ENCODE measurements around the gene CRYBG3. TPM values are rescaled to one million over a fixed set of nuclear protein-coding genes. Genes with fewer than 3 reads are reported as not detected.

CRYBG3 gene
- total RNA-seq, 1 experiment from 2014 or later, result 18.8 TPM

GRCh38 chr3:97942801-97943546 is 121.2 kb downstream of the CRYBG3 start:
- no peak for DNase-seq (ENCODE audit: low read depth)

DNA sequence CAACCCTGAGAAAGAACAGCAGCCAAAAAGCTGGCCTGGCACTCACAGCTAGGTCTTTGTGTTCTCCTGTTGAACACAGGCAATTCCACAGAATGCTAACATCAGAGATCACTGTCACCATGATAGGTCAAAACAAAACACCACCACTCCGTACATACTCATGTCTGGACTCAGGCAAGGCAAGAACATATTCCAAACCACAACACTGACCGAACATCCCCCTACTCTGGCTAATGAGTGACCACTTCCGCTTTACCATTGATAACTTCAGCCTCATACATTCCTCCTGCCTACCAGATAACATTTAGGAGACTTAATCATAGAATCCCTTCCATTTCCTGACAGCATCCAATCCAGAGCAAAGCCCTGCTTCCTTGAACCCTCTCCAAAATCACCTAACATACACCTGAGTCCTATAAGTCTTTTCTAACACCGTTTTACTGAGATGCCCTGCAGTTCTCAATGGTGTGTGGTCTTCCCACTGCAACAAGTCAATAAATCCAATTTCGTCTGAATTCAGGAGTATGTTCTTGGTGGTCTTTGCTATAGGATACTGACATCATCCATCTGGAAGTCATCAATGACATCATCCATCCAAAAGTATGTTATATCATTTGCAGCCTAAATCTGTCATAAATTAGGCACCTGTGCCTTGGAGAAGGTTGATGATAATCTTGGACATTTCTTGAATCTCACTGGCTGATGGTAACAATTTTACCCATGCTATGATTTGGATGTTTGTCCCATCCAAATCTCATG is 126.7 kb downstream of the CRYBG3 start:
- DNase-seq (ENCODE audit: low read depth), result no peak

- no peak for DNase-seq (ENCODE audit: low read depth)
Observed at GRCh38 chr3:97949110-97949485, 127.3 kb downstream of the CRYBG3 start.

DNA sequence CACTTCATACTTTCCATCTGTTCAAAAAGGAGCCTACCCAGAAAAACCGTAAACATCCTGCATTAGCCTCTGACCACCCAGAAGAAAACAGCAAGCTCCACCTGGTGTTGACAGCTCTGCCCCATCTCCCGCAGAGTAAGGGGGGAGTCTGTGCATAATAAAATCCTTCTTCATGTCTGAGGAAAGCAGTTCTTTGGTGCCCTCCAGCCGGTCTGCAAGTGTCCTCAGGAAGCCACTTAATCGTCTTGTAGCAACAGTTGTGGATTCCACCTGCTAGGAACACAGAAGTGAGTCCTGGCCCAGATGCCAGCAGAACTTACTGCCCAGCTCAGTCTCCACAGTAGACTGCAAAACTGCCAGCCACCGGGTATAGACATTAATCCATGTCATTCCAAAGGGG is 127.9 kb downstream of the CRYBG3 start:
- DNase-seq (ENCODE audit: low read depth), result no peak

GRCh38 chr3:97950360-97950759 is 128.5 kb downstream of the CRYBG3 start:
- DNase-seq (ENCODE audit: low read depth), result no peak

DNA sequence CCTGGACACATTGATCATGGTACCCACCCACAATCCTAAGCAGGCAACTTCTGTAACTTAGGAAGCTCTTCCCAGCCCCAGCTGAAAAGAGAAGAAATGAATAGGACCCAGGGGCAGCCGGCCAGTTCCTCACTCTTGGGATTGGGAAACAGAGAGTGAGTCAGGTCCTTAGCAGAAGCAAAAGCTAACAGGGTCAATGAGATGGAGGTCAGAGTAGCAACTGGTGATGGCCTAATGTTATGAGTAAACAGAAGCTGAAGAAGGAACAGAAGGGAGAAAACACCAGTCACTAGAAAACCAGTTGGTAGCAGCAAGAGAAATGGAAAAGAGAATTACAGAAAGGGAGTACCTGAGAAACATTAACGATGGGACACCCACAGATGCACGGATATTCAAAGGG is 130.5 kb downstream of the CRYBG3 start:
- DNase-seq (ENCODE audit: low read depth), result peak; percentile 86

GRCh38 chr3:97952872-97953271 is 131.1 kb downstream of the CRYBG3 start:
- DNase-seq (ENCODE audit: low read depth), result no peak

- DNase-seq (ENCODE audit: low read depth), result no peak
Observed at GRCh38 chr3:97954228-97954827, 132.5 kb downstream of the CRYBG3 start.

DNA sequence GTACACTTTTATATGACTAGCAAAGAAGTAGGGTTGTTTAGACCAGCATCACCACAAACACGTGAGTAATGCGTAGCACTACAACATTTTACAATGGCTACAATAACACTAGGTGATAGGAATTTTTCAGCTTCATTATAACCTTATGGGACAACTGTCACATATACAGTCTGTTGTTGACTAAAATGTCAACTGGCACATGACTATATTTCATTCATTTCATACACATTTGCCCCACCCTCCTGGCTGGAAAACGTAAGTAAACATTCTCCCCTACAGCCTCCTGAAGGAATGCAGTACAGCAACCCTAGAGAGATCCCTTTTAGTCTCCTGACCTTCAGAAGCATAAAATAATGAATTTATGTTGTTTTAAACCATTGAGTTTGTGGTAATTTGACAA is 134.2 kb downstream of the CRYBG3 start:
- DNase-seq (ENCODE audit: low read depth), result no peak

GRCh38 chr3:97957617-97958311 is 136.0 kb downstream of the CRYBG3 start:
- DNase-seq (ENCODE audit: low read depth), result no peak

- peak; percentile 27 for DNase-seq (ENCODE audit: low read depth)
Observed at GRCh38 chr3:97958396-97958795, 136.6 kb downstream of the CRYBG3 start.

DNA sequence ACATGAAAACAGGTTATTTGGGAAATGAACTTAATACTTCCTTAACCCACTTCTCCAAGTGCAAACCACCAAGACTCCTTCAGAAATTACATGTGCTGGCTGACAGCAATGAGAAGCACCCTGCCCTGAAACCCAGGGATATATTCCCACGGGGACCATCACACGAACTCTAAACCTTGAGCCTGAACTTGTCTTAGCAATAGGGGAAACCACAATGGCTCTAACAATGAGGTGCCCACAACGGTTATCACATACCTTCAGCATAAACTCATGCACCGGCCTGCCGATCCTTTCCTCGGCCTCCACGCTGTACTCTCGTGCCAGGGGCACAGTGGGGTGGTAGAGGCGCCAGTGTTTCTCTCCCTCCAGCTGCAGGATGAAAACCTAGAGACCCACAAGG is 137.0 kb downstream of the CRYBG3 start:
- no peak for DNase-seq (ENCODE audit: low read depth)

DNA sequence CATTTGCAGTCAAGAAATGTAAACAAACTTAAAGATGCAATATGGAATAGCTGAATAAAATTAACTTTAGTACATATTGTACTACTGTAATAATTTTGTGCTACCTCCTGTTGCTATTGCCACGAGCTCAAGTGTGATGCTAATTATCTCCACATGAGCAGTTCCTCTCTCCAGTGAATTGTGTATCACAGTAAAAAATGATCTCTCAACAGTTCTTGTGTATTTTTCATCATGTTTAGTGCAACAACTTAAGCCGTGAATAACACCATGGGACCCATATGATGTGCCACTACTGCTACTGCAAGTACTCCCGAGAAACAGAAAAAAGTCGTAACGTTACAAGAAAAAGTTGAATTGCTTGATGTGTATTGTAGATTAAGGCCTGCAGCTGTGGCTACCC is 138.1 kb downstream of the CRYBG3 start:
- DNase-seq (ENCODE audit: low read depth), result no peak

GRCh38 chr3:97960551-97960950 is 138.7 kb downstream of the CRYBG3 start:
- no peak for DNase-seq (ENCODE audit: low read depth)

GRCh38 chr3:97960993-97961766 is 139.4 kb downstream of the CRYBG3 start:
- DNase-seq (ENCODE audit: low read depth), result no peak

- no peak for DNase-seq (ENCODE audit: low read depth)
Observed at GRCh38 chr3:97967966-97968365, 146.2 kb downstream of the CRYBG3 start.

DNA sequence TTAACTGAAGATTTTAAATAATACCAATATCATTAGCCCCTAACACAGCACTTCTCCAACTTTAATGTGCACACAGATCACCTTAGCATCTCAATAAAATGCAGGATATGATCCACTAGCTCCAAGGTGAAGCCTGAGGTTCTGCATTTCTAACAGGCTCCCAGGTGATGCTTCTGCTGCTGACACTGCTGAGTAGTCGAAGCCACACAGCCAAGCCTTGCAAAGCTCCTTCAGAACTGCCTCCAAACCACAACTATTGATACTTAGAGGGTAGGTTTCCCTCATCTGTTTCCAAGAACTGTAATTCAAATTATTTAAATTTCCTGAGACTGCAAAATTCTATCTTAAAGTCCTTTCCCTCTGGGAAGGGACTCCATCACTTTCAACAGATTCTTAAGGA is 146.6 kb downstream of the CRYBG3 start:
- no peak for DNase-seq (ENCODE audit: low read depth)

GRCh38 chr3:97969541-97969940 is 147.7 kb downstream of the CRYBG3 start:
- DNase-seq (ENCODE audit: low read depth), result no peak

GRCh38 chr3:97970156-97970555 is 148.3 kb downstream of the CRYBG3 start:
- DNase-seq (ENCODE audit: low read depth), result no peak

- DNase-seq (ENCODE audit: low read depth), result peak; percentile 45
Observed at GRCh38 chr3:97970956-97971620, 149.3 kb downstream of the CRYBG3 start.

Measured in LHCN-M2 (cell line).